Spleen (tissue), 7 donors: ENCODE results near the gene MAP2K5.

Experiments
- POLR2AphosphoS5 ChIP-seq, 3 donors: sonication (generic); formaldehyde crosslinking; IDR thresholded peaks; one replicate each; pipeline ENCODE4 v1.5.1; 2017; ENCODE audit warnings: antibody characterized with exemption in 3 of 3
- TF ChIP-seq, protein P1 (sequence below), 11 experiments: fragments of 200-600 bp in 7 of 11; fragments of 450-650 bp in 4 of 11; sonication (generic) in 4 of 11; IDR thresholded peaks in 8 of 11; conservative IDR thresholded peaks in 3 of 11; 1 replicate in 7 of 11; 2 replicates in 4 of 11; pipeline versions ENCODE4 v1.4.0 to v1.8.0; 2016 to 2021; ENCODE audit warnings: antibody characterized with exemption in 11 of 11, inconsistent platforms in 4 of 11, mild to moderate bottlenecking in 1 of 11
- donor health status: DM: no; HTN: no; CAD: no; lungs with moderate emphysema.
- donor health status: DM: no; HTN: no; CAD: no.
- donor health status: DM: no; HTN: no; CAD: no.

DNA sequence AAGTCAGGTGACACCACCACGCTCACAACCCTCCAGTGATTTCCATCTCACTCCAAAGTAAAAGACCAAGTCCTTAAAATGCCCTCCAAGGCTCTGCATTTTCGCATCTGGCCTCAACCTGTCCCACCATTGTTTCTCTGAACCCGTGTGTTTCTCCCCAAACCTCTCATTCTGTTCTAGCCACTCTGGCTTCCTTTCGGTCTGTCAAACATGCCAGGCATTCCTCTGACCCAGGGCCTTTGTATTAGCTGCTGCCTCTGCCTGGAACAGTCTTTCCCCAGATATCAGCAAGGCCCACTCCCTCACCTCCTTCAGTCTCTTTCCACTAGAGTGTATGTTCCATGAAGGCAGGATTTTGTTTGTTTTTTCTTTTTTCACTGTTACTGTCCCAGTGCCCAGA, 16.0 kb downstream of the MAP2K5 start:
- TF ChIP-seq, protein P1, sequence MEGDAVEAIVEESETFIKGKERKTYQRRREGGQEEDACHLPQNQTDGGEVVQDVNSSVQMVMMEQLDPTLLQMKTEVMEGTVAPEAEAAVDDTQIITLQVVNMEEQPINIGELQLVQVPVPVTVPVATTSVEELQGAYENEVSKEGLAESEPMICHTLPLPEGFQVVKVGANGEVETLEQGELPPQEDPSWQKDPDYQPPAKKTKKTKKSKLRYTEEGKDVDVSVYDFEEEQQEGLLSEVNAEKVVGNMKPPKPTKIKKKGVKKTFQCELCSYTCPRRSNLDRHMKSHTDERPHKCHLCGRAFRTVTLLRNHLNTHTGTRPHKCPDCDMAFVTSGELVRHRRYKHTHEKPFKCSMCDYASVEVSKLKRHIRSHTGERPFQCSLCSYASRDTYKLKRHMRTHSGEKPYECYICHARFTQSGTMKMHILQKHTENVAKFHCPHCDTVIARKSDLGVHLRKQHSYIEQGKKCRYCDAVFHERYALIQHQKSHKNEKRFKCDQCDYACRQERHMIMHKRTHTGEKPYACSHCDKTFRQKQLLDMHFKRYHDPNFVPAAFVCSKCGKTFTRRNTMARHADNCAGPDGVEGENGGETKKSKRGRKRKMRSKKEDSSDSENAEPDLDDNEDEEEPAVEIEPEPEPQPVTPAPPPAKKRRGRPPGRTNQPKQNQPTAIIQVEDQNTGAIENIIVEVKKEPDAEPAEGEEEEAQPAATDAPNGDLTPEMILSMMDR (IDR thresholded peaks at IDR 0.05 in 8 of 11, conservative IDR thresholded peaks at IDR 0.05 in 3 of 11): no peak
- TF ChIP-seq POLR2AphosphoS5 (IDR thresholded peaks at IDR 0.05): no peak
